Vagina (tissue), 2 donors: Measurements from ENCODE around the gene GAREM1.

ENCODE experiments used
- CTCF ChIP-seq, 3 experiments: fragments of 450-650 bp in 2 of 3; fragments of 200-600 bp in 1 of 3; sonication (generic) in 1 of 3; IDR thresholded peaks; one replicate each; pipeline ENCODE4 v1.5.1; 2017 to 2019; ENCODE audit warnings: antibody characterized with exemption in 3 of 3, mild to moderate bottlenecking in 2 of 3, moderate library complexity in 2 of 3
- POLR2A ChIP-seq, 2 donors: fragments of 450-650 bp; IDR thresholded peaks; one replicate each; pipeline ENCODE4 v1.6.1; 2017; ENCODE audit warnings: antibody characterized with exemption in 2 of 2, mild to moderate bottlenecking in 2 of 2, moderate library complexity in 2 of 2

GRCh38 chr18:32276256-32276655, 194.4 kb downstream of the GAREM1 start:
- TF ChIP-seq CTCF (IDR thresholded peaks at IDR 0.05) (no peak), POLR2A (IDR thresholded peaks at IDR 0.05) (no peak)
